Prostate gland (tissue), 2 donors: ENCODE measurements around the gene STAT5A. TPM values are rescaled to one million over a fixed set of nuclear protein-coding genes. Genes with fewer than 3 reads are reported as not detected.

Experiments
- DNase-seq: peaks from one replicate; pipeline ENCODE4 v3.0.0-alpha.2; 2019; ENCODE audit warnings: low spot score
- H3K27ac ChIP-seq, 2 donors: fragments of 200-600 bp; sonication (generic); 2 replicates each; pipeline ENCODE4 v1.5.1; 2017 to 2019
- H3K27me3 ChIP-seq: fragments of 200-600 bp; sonication (generic); replicated peaks from 2 replicates; pipeline ENCODE4 v1.5.1; 2019; ENCODE audit not compliant: insufficient read depth
- H3K36me3 ChIP-seq, 2 donors: fragments of 200-600 bp; sonication (generic); 1 replicate in 1 of 2; 2 replicates in 1 of 2; pipeline versions ENCODE4 v1.5.1 to v1.8.1; 2017 to 2019
- H3K4me1 ChIP-seq: fragments of 200-600 bp; sonication (generic); replicated peaks from 2 replicates; pipeline ENCODE4 v1.5.1; 2019
- H3K4me3 ChIP-seq, 2 donors: fragments of 200-600 bp; sonication (generic); 2 replicates each; pipeline ENCODE4 v1.5.1; 2017 to 2019
- H3K9me3 ChIP-seq: fragments of 200-600 bp; sonication (generic); 2 replicates; pipeline ENCODE4 v1.5.1; 2017
- CTCF ChIP-seq, 4 experiments: fragments of 200-600 bp in 2 of 4; fragments of 450-650 bp in 2 of 4; sonication (generic) in 2 of 4; IDR thresholded peaks; 1 replicate in 3 of 4; 2 replicates in 1 of 4; pipeline ENCODE4 v1.5.1; 2016 to 2019; ENCODE audit warnings: antibody characterized with exemption in 4 of 4, mild to moderate bottlenecking in 2 of 4, moderate library complexity in 2 of 4
- POLR2A ChIP-seq: fragments of 450-650 bp; IDR thresholded peaks from one replicate; pipeline ENCODE4 v1.6.1; 2016; ENCODE audit warnings: antibody characterized with exemption, mild to moderate bottlenecking
- POLR2AphosphoS5 ChIP-seq: sonication (generic); formaldehyde crosslinking; IDR thresholded peaks from one replicate; pipeline ENCODE4 v1.6.1; 2017; ENCODE audit warnings: antibody characterized with exemption
- WGBS: methylation state at CpG from one replicate; pipeline ENCODE4 v1.1.5; 2018; 5-methylcytosine and 5-hydroxymethylcytosine counted together
- intact Hi-C: fragments of 100-400 bp; cut with DNase I; formaldehyde crosslinking; loops from one replicate; pipeline ENCODE4 v1.14.2; 2022
- total RNA-seq, 2 donors: library from RNA; depleted of rRNA; stranded (reverse); fragments of >200 nt; gene quantifications; one replicate each; pipeline ENCODE4 v1.1.0, GENCODE V29; 2016

STAT5A gene
- total RNA-seq, 2 donors from 2014 or later, result 31.1 to 45.8 TPM

- H3K36me3 ChIP-seq, result peaks cover 2 to 3% of the 10 kb centered on the region in 2 donors
Measured at GRCh38 chr17:42321555-42321954, 33.3 kb downstream of the STAT5A start.

GRCh38 chr17:42322382-42323267 lies 34.3 kb downstream of the STAT5A start:
- TF ChIP-seq POLR2A, result no peak
- peak; percentile 98 to 100 (median 100) for TF ChIP-seq CTCF (IDR thresholded peaks at IDR 0.05)
- TF ChIP-seq POLR2AphosphoS5, result peak; percentile 90
- H3K36me3 ChIP-seq, result peaks cover 0 to 2% of the 10 kb centered on the region in 2 donors
- intact Hi-C loops, result loop anchor here (2.0 to 5.0 kb wide), 2 partner anchors 80 to 190 kb away; no protein-coding TSS in a partner anchor
- no peaks in the 10 kb centered on the region for H3K9me3 ChIP-seq
- WGBS, result 37% methylated on average over 10 of the region's 10 CpGs
- no peak overlapping the region for H3K4me3 ChIP-seq
- peak overlapping the region in 1 of 2 donors; percentile 64 for H3K27ac ChIP-seq
- DNase-seq, result peak; percentile 95
- no peaks in the 10 kb centered on the region for H3K27me3 ChIP-seq
- no peaks in the 10 kb centered on the region for H3K4me1 ChIP-seq

More at GRCh38 chr17:42321555-42321954, 33.3 kb downstream of the STAT5A start:
- Histone ChIP-seq H3K4me3 (no peak overlapping the region), H3K9me3 (no peaks in the 10 kb centered on the region), H3K4me1 (no peaks in the 10 kb centered on the region), H3K27ac (no peak overlapping the region), H3K27me3 (no peaks in the 10 kb centered on the region)
- intact Hi-C loops, result loop anchor here (5.0 kb wide), 1 partner anchor 191 kb away; no protein-coding TSS in a partner anchor
- WGBS, result 80% methylated on average over 4 of the region's 4 CpGs
- no peak for DNase-seq
- no peak for TF ChIP-seq CTCF (IDR thresholded peaks at IDR 0.05)
- no peak for TF ChIP-seq POLR2A
- no peak for TF ChIP-seq POLR2AphosphoS5

- 78% methylated on average over 5 of the region's 5 CpGs for WGBS
- H3K9me3 ChIP-seq, result no peaks in the 10 kb centered on the region
- H3K4me3 ChIP-seq, result no peak overlapping the region
- no peaks in the 10 kb centered on the region for H3K4me1 ChIP-seq
- DNase-seq, result no peak
- H3K27me3 ChIP-seq, result no peaks in the 10 kb centered on the region
- TF ChIP-seq CTCF (IDR thresholded peaks at IDR 0.05), result no peak
- TF ChIP-seq POLR2AphosphoS5, result no peak
- no peak for TF ChIP-seq POLR2A
- H3K36me3 ChIP-seq, result peaks cover 0 to 2% of the 10 kb centered on the region in 2 donors
- peak overlapping the region in 1 of 2 donors; percentile 64 for H3K27ac ChIP-seq
- intact Hi-C loops, result loop anchor here (2.0 to 5.0 kb wide), 2 partner anchors 79 to 189 kb away; no protein-coding TSS in a partner anchor
Measured at GRCh38 chr17:42323268-42323773, 35.0 kb downstream of the STAT5A start.

- peak; percentile 43 for DNase-seq
- H3K27ac ChIP-seq, result peak overlapping the region; percentile 21 to 64
- 41% methylated on average over 7 of the region's 7 CpGs for WGBS
Measured at GRCh38 chr17:42325026-42325425, 36.7 kb downstream of the STAT5A start.

More at GRCh38 chr17:42325026-42325425, 36.7 kb downstream of the STAT5A start:
- H3K9me3 ChIP-seq, result no peaks in the 10 kb centered on the region
- no peaks in the 10 kb centered on the region for H3K36me3 ChIP-seq
- no peaks in the 10 kb centered on the region for H3K4me1 ChIP-seq
- TF ChIP-seq CTCF (IDR thresholded peaks at IDR 0.05) (no peak), POLR2AphosphoS5 (peak; percentile 46)
- no peak overlapping the region for H3K4me3 ChIP-seq
- intact Hi-C loops, result loop anchor here (2.0 to 5.0 kb wide), 2 partner anchors 62 to 202 kb away; partner anchors contain the start of gene STAT3
- H3K27me3 ChIP-seq, result no peaks in the 10 kb centered on the region
